ENCODE measurements around the gene OTOA.

OTOA gene

DNA sequence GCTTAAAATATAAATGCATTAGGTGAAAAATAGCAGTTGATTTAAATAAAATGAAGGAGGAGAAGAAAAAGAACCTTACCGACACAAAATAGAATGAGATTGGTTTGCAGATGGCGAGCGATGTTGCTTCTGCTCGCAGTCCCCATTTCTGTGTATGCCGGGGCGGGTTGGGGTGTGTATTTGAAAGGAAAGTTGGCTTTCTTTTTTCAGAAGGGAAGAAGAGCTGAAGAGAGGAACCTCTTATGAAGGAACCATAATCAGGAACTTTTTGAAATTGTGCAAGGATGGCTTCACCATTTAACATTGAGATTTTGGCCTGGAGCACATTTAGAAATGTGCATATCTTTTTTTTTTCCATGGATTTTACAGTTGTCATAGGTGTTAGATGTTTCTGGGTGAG is 11.3 kb upstream of the OTOA start, which contains the start of gene IGSF6:
TSS of gene IGSF6 (minus strand) at position 156 of the 400 bp plus-strand sequence. CDS start at position 146, 10 bp downstream.
- TF ChIP-seq, protein P1, sequence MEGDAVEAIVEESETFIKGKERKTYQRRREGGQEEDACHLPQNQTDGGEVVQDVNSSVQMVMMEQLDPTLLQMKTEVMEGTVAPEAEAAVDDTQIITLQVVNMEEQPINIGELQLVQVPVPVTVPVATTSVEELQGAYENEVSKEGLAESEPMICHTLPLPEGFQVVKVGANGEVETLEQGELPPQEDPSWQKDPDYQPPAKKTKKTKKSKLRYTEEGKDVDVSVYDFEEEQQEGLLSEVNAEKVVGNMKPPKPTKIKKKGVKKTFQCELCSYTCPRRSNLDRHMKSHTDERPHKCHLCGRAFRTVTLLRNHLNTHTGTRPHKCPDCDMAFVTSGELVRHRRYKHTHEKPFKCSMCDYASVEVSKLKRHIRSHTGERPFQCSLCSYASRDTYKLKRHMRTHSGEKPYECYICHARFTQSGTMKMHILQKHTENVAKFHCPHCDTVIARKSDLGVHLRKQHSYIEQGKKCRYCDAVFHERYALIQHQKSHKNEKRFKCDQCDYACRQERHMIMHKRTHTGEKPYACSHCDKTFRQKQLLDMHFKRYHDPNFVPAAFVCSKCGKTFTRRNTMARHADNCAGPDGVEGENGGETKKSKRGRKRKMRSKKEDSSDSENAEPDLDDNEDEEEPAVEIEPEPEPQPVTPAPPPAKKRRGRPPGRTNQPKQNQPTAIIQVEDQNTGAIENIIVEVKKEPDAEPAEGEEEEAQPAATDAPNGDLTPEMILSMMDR (conservative IDR thresholded peaks at IDR 0.05) = no peak
- H3K27ac ChIP-seq = no peak within 1 kb of the TSS

DNA sequence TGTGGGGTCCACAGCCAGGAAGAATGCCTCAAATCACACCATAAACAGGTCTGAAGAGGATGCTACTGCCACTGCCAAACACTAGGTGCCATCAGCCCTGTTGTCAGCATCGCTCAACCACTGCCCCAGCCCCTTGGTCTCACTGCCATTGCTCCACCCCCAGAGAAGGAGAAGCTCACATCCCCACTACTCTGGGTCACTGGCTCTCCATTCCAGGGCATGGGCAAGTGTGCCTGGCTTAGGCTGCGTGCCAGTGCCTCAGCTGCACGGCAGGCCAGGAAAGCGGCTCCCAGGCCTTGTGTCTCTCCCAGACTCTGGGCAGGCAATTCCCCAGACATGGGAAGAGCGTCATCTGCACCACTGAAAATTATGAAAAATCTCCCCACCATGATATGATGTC is 10.2 kb upstream of the OTOA start:
- no peak overlapping the region for H3K27ac ChIP-seq
- TF ChIP-seq, protein P1 (conservative IDR thresholded peaks at IDR 0.05) = no peak

DNA sequence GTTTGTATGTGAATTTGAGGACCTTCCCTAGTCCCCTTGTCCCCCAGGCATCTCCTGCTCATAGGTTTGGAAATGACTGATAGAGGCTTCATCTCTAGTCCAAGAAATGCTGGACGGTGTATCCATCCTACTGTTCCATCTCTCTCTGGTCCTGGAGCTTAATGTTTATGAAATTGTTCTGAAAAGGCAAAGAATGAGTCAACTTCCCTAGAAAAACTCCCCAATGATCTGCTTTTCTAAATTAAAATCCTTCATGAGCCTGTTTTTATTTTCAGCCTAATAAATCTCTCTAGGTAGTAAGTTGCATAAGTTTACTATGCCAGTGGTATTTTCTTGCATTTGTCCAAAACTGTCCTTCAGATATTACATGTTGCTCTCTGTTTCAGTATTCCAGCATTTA is 9.3 kb upstream of the OTOA start:
- TF ChIP-seq, protein P1 (conservative IDR thresholded peaks at IDR 0.05) = no peak
- no peak overlapping the region for H3K27ac ChIP-seq

DNA sequence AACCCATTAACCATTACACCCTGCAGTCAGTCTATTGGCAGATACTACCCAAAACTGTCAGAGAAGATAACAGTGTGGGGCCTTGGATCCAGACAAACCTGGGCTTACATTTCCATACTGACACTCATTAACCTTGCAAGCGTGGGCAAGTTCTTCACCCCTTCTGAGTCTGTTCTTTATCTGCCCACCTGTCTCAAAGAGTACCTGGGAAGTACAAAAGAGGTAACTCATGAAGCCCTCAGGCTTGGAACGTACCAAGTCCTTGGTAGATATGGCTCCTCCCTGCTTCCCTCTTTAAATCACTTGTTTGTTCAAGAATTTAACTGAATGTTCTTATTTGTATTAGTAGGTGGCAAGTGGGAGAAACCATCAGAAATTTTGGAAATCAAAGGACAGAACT is 8.9 kb upstream of the OTOA start:
- H3K27ac ChIP-seq = no peak overlapping the region
- TF ChIP-seq, protein P1 (conservative IDR thresholded peaks at IDR 0.05) = no peak

DNA sequence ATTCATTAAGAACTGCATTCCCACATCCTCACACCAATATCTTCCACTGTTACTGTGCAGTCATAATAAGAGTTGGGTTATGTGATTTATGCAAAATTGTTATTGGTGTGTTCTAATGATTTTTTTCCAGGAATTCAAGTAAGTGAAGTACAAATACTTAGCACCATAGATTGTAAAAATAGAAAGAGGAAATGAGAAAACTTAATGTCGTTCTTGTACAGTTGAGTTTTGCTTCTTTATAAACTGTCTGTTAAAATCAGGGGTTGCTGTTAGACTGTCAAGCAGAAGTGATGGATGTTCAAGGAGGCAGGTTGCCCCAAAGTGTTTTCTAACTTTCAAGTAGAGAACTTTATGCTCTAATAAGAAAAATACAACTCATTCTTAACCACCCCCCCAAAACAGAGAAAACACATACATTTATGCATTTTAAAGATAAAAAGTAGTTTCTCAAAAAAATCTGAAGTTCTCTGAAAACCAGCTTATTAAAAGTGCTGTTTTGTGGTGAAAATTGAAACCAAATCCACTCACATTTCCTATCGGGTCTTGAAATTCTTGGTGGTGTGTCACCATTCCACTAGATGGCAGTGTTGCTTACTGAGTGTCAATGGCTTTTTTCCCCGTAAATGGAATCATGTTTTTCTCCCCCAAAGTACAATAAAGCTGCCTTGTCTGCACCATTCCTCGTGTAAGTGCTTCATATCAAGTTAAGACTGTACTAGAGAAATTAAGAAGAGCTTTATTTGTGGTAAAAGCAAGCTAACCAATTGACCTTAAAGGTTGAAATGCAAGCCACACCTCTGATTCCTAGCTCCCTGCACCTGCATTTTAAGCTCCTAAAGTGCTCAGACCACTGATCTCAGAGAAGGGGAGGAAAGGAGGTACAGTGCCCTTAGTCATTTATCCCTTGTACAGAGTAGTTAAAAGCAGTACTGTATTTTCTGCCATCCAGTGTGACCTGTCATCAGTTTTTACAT is 6.7 kb upstream of the OTOA start:
- no peak overlapping the region for H3K27ac ChIP-seq
- TF ChIP-seq, protein P1 (conservative IDR thresholded peaks at IDR 0.05) = peak; percentile 79

DNA sequence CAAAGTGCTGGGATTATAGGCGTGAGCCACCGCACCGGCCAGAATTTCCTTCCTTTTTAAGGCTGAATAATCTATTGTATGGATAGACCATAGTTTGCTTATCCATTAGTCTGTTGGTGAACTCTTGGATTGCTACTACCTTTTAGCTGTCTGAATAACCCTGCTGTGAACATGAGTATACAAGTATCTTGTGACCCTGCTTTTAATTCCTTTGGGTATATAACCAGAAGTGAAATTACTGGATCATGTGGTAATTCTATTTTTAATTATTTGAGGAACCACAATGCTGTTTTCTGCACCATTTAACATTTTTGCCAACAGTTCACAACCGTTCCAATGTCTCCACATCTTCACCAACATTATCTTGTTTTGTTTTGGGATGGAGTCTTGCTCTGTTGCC is 4.6 kb upstream of the OTOA start:
- TF ChIP-seq, protein P1 (conservative IDR thresholded peaks at IDR 0.05) = no peak
- no peak overlapping the region for H3K27ac ChIP-seq

DNA sequence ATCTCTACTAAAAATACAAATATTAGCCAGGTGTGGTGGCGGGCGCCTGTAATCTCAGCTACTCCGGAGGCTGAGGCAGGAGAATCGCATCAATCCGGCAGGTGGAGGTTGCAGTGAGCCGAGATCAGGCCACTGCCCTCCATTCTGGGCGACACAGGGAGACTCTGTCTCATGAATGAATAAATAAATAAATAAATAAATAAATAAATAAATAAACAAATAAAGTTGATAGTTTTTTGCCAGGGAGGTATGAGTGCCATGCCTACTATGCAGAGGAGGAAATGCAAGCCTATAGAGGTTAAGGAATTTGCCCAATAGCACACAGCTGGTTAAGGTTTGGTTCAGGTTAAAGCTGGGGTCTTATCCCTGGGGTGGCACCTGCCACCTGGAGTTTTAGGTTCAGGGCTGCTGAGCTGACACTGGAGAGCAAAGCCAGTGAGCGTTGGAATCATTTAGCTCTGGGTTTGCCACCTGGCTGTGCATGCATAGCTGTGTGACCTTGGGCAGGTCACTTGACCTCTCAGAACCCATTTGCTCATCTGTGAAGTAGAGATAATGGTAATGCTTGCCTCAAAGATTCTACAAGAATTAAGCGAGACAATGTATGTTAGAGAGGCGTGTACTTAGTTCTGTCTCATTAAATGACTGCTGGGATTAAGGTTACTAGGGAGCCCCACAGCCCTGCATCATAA is 1.2 kb downstream of the OTOA start:
- TF ChIP-seq, protein P1 (conservative IDR thresholded peaks at IDR 0.05) = no peak
- no peak overlapping the region for H3K27ac ChIP-seq

All from VCaP (cell line).